ENCODE measurements around the gene MMUT.
"Not testable (repeated sequence)": the region's sequence is repeated elsewhere in the genome, so short reads cannot be mapped to it uniquely, and the experiment has no call there.

MMUT gene

DNA sequence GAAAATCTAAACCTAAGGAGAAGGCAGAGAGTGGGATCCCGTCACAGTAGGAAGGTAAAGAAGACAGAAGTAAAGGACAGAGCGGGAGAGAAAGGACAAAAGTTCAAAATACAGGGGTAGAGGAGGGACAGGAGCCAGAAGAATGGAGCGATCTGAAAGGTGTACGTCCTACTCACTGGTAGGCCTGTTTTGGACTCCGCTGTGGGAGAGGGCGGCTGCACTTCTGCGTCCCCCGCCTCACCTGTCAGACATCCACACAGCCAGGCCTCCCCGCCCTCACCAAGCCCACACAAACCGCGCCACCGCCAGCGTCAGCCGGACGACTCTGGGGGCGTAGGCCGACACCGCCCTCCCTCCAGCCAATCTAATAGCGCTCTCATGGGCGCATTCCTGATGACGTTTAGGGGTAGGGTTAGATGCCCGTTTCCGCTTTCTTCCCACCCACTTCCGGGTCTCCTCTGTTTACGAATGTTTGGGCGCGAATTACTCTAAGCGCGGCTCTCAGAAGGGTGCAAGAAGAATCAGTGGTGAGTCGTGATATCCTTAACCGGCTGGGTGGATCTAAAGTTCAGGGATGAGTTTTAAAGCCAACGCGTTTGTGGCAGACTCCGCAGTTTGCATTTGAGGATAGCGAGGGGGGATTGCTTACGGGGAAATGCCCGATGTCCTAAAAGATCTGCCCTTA, at the start of gene MMUT, which contains the start of gene CENPQ:
Gene MMUT, minus strand, starts transcription at position 327 of the 685 bp plus-strand sequence. CDS start 3,787 bp downstream, outside the sequence.
Gene CENPQ, plus strand, starts transcription at position 444 of the 685 bp plus-strand sequence. CDS start 6,807 bp downstream, outside the sequence.
- no peaks in the 10 kb centered on the region for H3K9me3 ChIP-seq (ENCODE audit: control insufficient read depth in 2 of 2, low read length in 2 of 2)
- peak within 1 kb of the TSS; percentile 89 to 99 for H3K9ac ChIP-seq (ENCODE audit: low read length in 2 of 2)
- peaks cover 6% of the 10 kb centered on the region for H3K4me1 ChIP-seq (ENCODE audit: control insufficient read depth, insufficient read depth, low read length)
- H3K4me3 ChIP-seq (ENCODE audit: low read length in 2 of 2): peak within 1 kb of the TSS; percentile 81 to 94
- H3K27ac ChIP-seq (ENCODE audit: low read length): peak within 1 kb of the TSS; percentile 86
- peaks cover 0 to 4% of the 10 kb centered on the region in 2 donors for H3K36me3 ChIP-seq (ENCODE audit: control insufficient read depth in 2 of 2, insufficient read depth in 2 of 2, low read length in 2 of 2)
- no peaks in the 10 kb centered on the region for H3K27me3 ChIP-seq (ENCODE audit: control insufficient read depth in 1 of 2, insufficient read depth in 2 of 2, low read length in 2 of 2)

- no peaks in the 10 kb centered on the region for H3K4me1 ChIP-seq (ENCODE audit: control insufficient read depth, insufficient read depth, low read length)
- no peak overlapping the region for H3K4me3 ChIP-seq (ENCODE audit: low read length in 2 of 2)
- no peaks in the 10 kb centered on the region for H3K36me3 ChIP-seq (ENCODE audit: control insufficient read depth in 2 of 2, insufficient read depth in 2 of 2, low read length in 2 of 2)
- H3K27me3 ChIP-seq (ENCODE audit: control insufficient read depth in 1 of 2, insufficient read depth in 2 of 2, low read length in 2 of 2): no peaks in the 10 kb centered on the region
- no peak overlapping the region for H3K9ac ChIP-seq (ENCODE audit: low read length in 2 of 2)
- no peaks in the 10 kb centered on the region for H3K9me3 ChIP-seq (ENCODE audit: control insufficient read depth in 2 of 2, low read length in 2 of 2)
- H3K27ac ChIP-seq (ENCODE audit: low read length): no peak overlapping the region
Measured at GRCh38 chr6:49509342-49509741, 46.3 kb upstream of the MMUT start.

DNA sequence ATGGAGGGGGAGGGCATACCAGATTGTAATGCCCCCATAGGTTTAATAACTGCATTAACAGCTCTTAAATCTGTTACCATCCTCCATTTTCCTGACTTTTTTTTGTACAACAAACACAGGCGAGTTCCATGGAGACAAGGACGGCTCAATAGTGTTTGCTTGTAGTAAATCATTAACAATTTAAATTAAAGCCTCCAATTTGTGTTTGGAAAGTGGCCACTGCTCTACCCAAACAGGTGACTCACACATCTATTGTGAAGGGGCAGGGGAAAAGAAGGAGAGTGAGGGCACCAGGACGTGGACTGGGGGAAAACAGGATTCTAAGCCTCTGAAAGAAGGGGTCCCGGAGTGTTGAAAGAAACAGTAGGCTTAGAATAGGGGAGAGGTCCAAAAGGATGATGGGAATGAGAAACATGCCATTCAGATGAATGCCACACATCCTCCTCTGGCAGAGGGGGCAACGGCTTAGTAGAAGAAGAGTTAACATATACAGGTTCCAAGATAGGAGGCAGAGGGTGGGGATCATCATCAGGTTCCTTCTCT, 43.6 kb upstream of the MMUT start:
- H3K27me3 ChIP-seq (ENCODE audit: control insufficient read depth in 1 of 2, insufficient read depth in 2 of 2, low read length in 2 of 2): no peaks in the 10 kb centered on the region
- no peaks in the 10 kb centered on the region for H3K9me3 ChIP-seq (ENCODE audit: control insufficient read depth in 2 of 2, low read length in 2 of 2)
- H3K27ac ChIP-seq (ENCODE audit: low read length): no peak overlapping the region
- no peaks in the 10 kb centered on the region for H3K36me3 ChIP-seq (ENCODE audit: control insufficient read depth in 2 of 2, insufficient read depth in 2 of 2, low read length in 2 of 2)
- no peak overlapping the region for H3K9ac ChIP-seq (ENCODE audit: low read length in 2 of 2)
- no peaks in the 10 kb centered on the region for H3K4me1 ChIP-seq (ENCODE audit: control insufficient read depth, insufficient read depth, low read length)
- no peak overlapping the region for H3K4me3 ChIP-seq (ENCODE audit: low read length in 2 of 2)

DNA sequence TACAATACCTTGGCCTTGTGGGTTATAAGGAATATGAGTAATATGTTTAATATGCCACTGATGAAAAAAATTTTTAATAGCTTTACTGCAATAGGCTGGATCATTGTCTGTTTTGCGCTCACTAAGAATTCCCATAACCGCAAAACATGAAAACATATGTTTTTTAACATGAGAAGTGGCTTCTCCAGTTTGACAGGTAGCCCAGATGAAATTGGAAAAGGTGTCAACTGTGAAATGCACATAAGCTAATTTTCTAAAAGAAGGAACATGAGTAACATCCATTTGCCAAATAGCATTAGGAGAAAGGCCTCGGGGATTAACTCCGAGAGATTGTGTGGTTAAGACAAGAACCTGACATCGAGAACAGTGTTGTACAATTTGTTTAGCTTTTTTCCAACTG, 41.6 kb upstream of the MMUT start:
- H3K27me3 ChIP-seq (ENCODE audit: control insufficient read depth in 1 of 2, insufficient read depth in 2 of 2, low read length in 2 of 2): no peaks in the 10 kb centered on the region
- no peak overlapping the region for H3K4me3 ChIP-seq (ENCODE audit: low read length in 2 of 2)
- H3K9me3 ChIP-seq (ENCODE audit: control insufficient read depth in 2 of 2, low read length in 2 of 2): no peaks in the 10 kb centered on the region
- no peak overlapping the region for H3K9ac ChIP-seq (ENCODE audit: low read length in 2 of 2)
- no peak overlapping the region for H3K27ac ChIP-seq (ENCODE audit: low read length)
- H3K36me3 ChIP-seq (ENCODE audit: control insufficient read depth in 2 of 2, insufficient read depth in 2 of 2, low read length in 2 of 2): no peaks in the 10 kb centered on the region
- H3K4me1 ChIP-seq (ENCODE audit: control insufficient read depth, insufficient read depth, low read length): no peaks in the 10 kb centered on the region

- Histone ChIP-seq H3K4me1 (ENCODE audit: control insufficient read depth, insufficient read depth, low read length) (no peaks in the 10 kb centered on the region), H3K27me3 (ENCODE audit: control insufficient read depth in 1 of 2, insufficient read depth in 2 of 2, low read length in 2 of 2) (no peaks in the 10 kb centered on the region), H3K9ac (ENCODE audit: low read length in 2 of 2) (no peak within 1 kb of the TSS), H3K9me3 (ENCODE audit: control insufficient read depth in 2 of 2, low read length in 2 of 2) (no peaks in the 10 kb centered on the region), H3K27ac (ENCODE audit: low read length) (no peak within 1 kb of the TSS), H3K4me3 (ENCODE audit: low read length in 2 of 2) (no peak within 1 kb of the TSS), H3K36me3 (ENCODE audit: control insufficient read depth in 2 of 2, insufficient read depth in 2 of 2, low read length in 2 of 2) (no peaks in the 10 kb centered on the region)
Measured at GRCh38 chr6:49499623-49500022, 36.6 kb upstream of the MMUT start, which contains the start of gene GLYATL3. TSS of gene GLYATL3 (plus strand) at chr6:49499923. CDS start at chr6:49511991, 12,068 bp downstream.

- H3K27me3 ChIP-seq (ENCODE audit: control insufficient read depth in 1 of 2, insufficient read depth in 2 of 2, low read length in 2 of 2): no peaks in the 10 kb centered on the region
Measured at GRCh38 chr6:49499126-49499525, 36.1 kb upstream of the MMUT start.

DNA sequence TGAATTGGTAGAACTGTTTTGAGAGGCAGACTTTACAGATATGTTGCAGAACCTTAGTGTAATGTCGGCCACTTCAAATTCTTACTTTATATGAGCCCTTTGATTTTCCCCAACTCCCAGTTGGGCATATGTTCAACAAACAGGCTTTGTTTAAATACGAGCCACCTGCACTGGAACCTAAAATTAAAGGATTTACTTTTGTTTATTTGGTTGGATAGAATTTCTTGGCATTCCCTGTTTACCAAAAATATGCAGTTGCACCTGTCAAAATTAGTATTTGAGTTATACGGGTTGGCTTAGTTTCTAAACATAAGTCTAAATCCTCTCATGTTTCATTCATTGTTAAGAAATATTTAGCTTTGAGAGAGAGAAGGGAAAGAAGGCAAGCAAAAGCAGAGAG, 34.3 kb upstream of the MMUT start:
- H3K9ac ChIP-seq (ENCODE audit: low read length in 2 of 2): no peak overlapping the region
- no peaks in the 10 kb centered on the region for H3K4me1 ChIP-seq (ENCODE audit: control insufficient read depth, insufficient read depth, low read length)
- H3K27ac ChIP-seq (ENCODE audit: low read length): no peak overlapping the region
- H3K27me3 ChIP-seq (ENCODE audit: control insufficient read depth in 1 of 2, insufficient read depth in 2 of 2, low read length in 2 of 2): no peaks in the 10 kb centered on the region
- H3K36me3 ChIP-seq (ENCODE audit: control insufficient read depth in 2 of 2, insufficient read depth in 2 of 2, low read length in 2 of 2): no peaks in the 10 kb centered on the region
- no peaks in the 10 kb centered on the region for H3K9me3 ChIP-seq (ENCODE audit: control insufficient read depth in 2 of 2, low read length in 2 of 2)
- no peak overlapping the region for H3K4me3 ChIP-seq (ENCODE audit: low read length in 2 of 2)

More at GRCh38 chr6:49499126-49499525, 36.1 kb upstream of the MMUT start:
- Histone ChIP-seq H3K4me3 (ENCODE audit: low read length in 2 of 2) (no peak overlapping the region), H3K4me1 (ENCODE audit: control insufficient read depth, insufficient read depth, low read length) (no peaks in the 10 kb centered on the region), H3K9ac (ENCODE audit: low read length in 2 of 2) (no peak overlapping the region), H3K9me3 (ENCODE audit: control insufficient read depth in 2 of 2, low read length in 2 of 2) (no peaks in the 10 kb centered on the region), H3K36me3 (ENCODE audit: control insufficient read depth in 2 of 2, insufficient read depth in 2 of 2, low read length in 2 of 2) (no peaks in the 10 kb centered on the region), H3K27ac (ENCODE audit: low read length) (no peak overlapping the region)

- H3K4me1 ChIP-seq (ENCODE audit: control insufficient read depth, insufficient read depth, low read length): no peaks in the 10 kb centered on the region
- H3K36me3 ChIP-seq (ENCODE audit: control insufficient read depth in 2 of 2, insufficient read depth in 2 of 2, low read length in 2 of 2): peaks cover 0 to 2% of the 10 kb centered on the region in 2 donors
- no peaks in the 10 kb centered on the region for H3K9me3 ChIP-seq (ENCODE audit: control insufficient read depth in 2 of 2, low read length in 2 of 2)
- H3K4me3 ChIP-seq (ENCODE audit: low read length in 2 of 2): no peak overlapping the region
- no peak overlapping the region for H3K27ac ChIP-seq (ENCODE audit: low read length)
- H3K9ac ChIP-seq (ENCODE audit: low read length in 2 of 2): no peak overlapping the region
- H3K27me3 ChIP-seq (ENCODE audit: control insufficient read depth in 1 of 2, insufficient read depth in 2 of 2, low read length in 2 of 2): no peaks in the 10 kb centered on the region
Measured at GRCh38 chr6:49490633-49491032, 27.6 kb upstream of the MMUT start.

- not testable (repeated sequence) for H3K4me1 ChIP-seq (ENCODE audit: control insufficient read depth, insufficient read depth, low read length); H3K36me3 ChIP-seq (ENCODE audit: control insufficient read depth in 2 of 2, insufficient read depth in 2 of 2, low read length in 2 of 2)
Measured at GRCh38 chr6:49483380-49483779, 20.3 kb upstream of the MMUT start.

GRCh38 chr6:49481846-49482245, 18.8 kb upstream of the MMUT start:
- not testable (repeated sequence) for H3K36me3 ChIP-seq (ENCODE audit: control insufficient read depth in 2 of 2, insufficient read depth in 2 of 2, low read length in 2 of 2); H3K9me3 ChIP-seq (ENCODE audit: control insufficient read depth in 2 of 2, low read length in 2 of 2); H3K27ac ChIP-seq (ENCODE audit: low read length); H3K9ac ChIP-seq (ENCODE audit: low read length in 2 of 2); H3K27me3 ChIP-seq (ENCODE audit: control insufficient read depth in 1 of 2, insufficient read depth in 2 of 2, low read length in 2 of 2); H3K4me1 ChIP-seq (ENCODE audit: control insufficient read depth, insufficient read depth, low read length); H3K4me3 ChIP-seq (ENCODE audit: low read length in 2 of 2)

More at GRCh38 chr6:49483380-49483779, 20.3 kb upstream of the MMUT start:
- H3K27ac ChIP-seq (ENCODE audit: low read length); H3K4me3 ChIP-seq (ENCODE audit: low read length in 2 of 2); H3K27me3 ChIP-seq (ENCODE audit: control insufficient read depth in 1 of 2, insufficient read depth in 2 of 2, low read length in 2 of 2); H3K9me3 ChIP-seq (ENCODE audit: control insufficient read depth in 2 of 2, low read length in 2 of 2); H3K9ac ChIP-seq (ENCODE audit: low read length in 2 of 2): not testable (repeated sequence)
